WTC11 (cell line): ENCODE measurements around the gene STK25.

ENCODE experiments used
- CTCF ChIP-seq: fragments of 200-600 bp; IDR thresholded peaks from 2 replicates; pipeline ENCODE4 v1.8.0; 2022; ENCODE audit warnings: antibody characterized with exemption
- NFE2L1 ChIP-seq: sonication (generic); formaldehyde crosslinking; IDR thresholded peaks from 2 replicates; pipeline ENCODE4 v1.8.1; 2023; ENCODE audit warnings: missing genetic modification reagents
- NFYB ChIP-seq: sonication (generic); formaldehyde crosslinking; conservative IDR thresholded peaks from 2 replicates; pipeline ENCODE4 v1.8.0; 2022; ENCODE audit warnings: low read depth, missing genetic modification reagents
- NR3C1 ChIP-seq: sonication (generic); formaldehyde crosslinking; conservative IDR thresholded peaks from 2 replicates; pipeline ENCODE4 v1.8.1; 2023; ENCODE audit warnings: low read depth, mild to moderate bottlenecking, missing genetic modification reagents
- SP1 ChIP-seq: sonication (generic); formaldehyde crosslinking; conservative IDR thresholded peaks from 2 replicates; pipeline ENCODE4 v1.8.1; 2022; ENCODE audit warnings: missing genetic modification reagents
- TP53 ChIP-seq: sonication (generic); formaldehyde crosslinking; IDR thresholded peaks from 2 replicates; pipeline ENCODE4 v1.8.1; 2023; ENCODE audit warnings: mild to moderate bottlenecking, missing genetic modification reagents
- ZNF232 ChIP-seq: sonication (generic); formaldehyde crosslinking; IDR thresholded peaks from 2 replicates; pipeline ENCODE4 v1.8.0; 2022; ENCODE audit warnings: mild to moderate bottlenecking, missing genetic modification reagents

GRCh38 chr2:241466230-241466629 is 42.2 kb downstream of the STK25 start:
- TF ChIP-seq CTCF (no peak), ZNF232 (CRISPR knock-in tag) (no peak), SP1 (no peak), TP53 (CRISPR knock-in tag) (no peak), NFE2L1 (CRISPR knock-in tag) (no peak), NR3C1 (CRISPR knock-in tag) (no peak), NFYB (no peak)
